Suppressor macrophage treated with lipopolysaccharide for 1 hour (primary cell): ENCODE results near the gene ICA1L.
"Not testable (repeated sequence)": the region's sequence is repeated elsewhere in the genome, so short reads cannot be mapped to it uniquely, and the experiment has no call there.

ENCODE experiments used
- DNase-seq, 3 donors: peaks; one replicate each; pipeline ENCODE4 v3.0.0-alpha.2; 2020 to 2022

ICA1L gene

GRCh38 chr2:202871300-202872141 lies at the start of gene ICA1L:
Gene ICA1L, minus strand, starts transcription at chr2:202871766. Its CDS starts 42,757 bp downstream, at chr2:202829009.
- DNase-seq: peak; percentile 59 to 84 (median 65)

GRCh38 chr2:202918860-202919259 lies 47.3 kb upstream of the ICA1L start:
- DNase-seq: no peak

- peak in 1 of 3 donors; percentile 7 for DNase-seq
These were observed 41.0 kb upstream of the ICA1L start for GRCh38 chr2:202912342-202913201.

GRCh38 chr2:202911512-202912341 lies 40.2 kb upstream of the ICA1L start, which contains the start of the genes CARF and WDR12:
Gene CARF, plus strand, starts transcription at chr2:202912275. Its CDS starts 29,628 bp downstream, at chr2:202941903.
Gene WDR12, minus strand, starts transcription at chr2:202911673. Its CDS starts 197 bp downstream, at chr2:202911476.
- DNase-seq: peak; percentile 94 to 96 (median 95)

GRCh38 chr2:202911203-202911511 lies 39.6 kb upstream of the ICA1L start:
- DNase-seq: no peak

- DNase-seq: no peak
These were observed 39.1 kb upstream of the ICA1L start for GRCh38 chr2:202910698-202911097.

GRCh38 chr2:202910250-202910649 lies 38.7 kb upstream of the ICA1L start:
- DNase-seq: not testable (repeated sequence)

- DNase-seq: no peak
These were observed 38.0 kb upstream of the ICA1L start for GRCh38 chr2:202909394-202910192.

- no peak for DNase-seq
These were observed 36.6 kb upstream of the ICA1L start for GRCh38 chr2:202908186-202908585.

GRCh38 chr2:202905507-202905906 lies 33.9 kb upstream of the ICA1L start:
- not testable (repeated sequence) for DNase-seq

- DNase-seq: no peak
These were observed 13.6 kb upstream of the ICA1L start for GRCh38 chr2:202885190-202885589.

- DNase-seq: peak; percentile 7 to 45 (median 17)
These were observed 12.6 kb upstream of the ICA1L start for GRCh38 chr2:202883987-202884675.

- no peak for DNase-seq
These were observed 10.0 kb upstream of the ICA1L start for GRCh38 chr2:202881570-202881969.

GRCh38 chr2:202877699-202878098 lies 6.1 kb upstream of the ICA1L start:
- no peak for DNase-seq

GRCh38 chr2:202870431-202871299 lies 901 bp downstream of the ICA1L start:
- DNase-seq: peak; percentile 59 to 71 (median 59)

- no peak for DNase-seq
These were observed 9.6 kb downstream of the ICA1L start for GRCh38 chr2:202861987-202862386.

GRCh38 chr2:202858601-202859000 lies 13.0 kb downstream of the ICA1L start:
- DNase-seq: no peak

- not testable (repeated sequence) for DNase-seq
These were observed 22.2 kb downstream of the ICA1L start for GRCh38 chr2:202849343-202849742.

GRCh38 chr2:202848813-202849212 lies 22.8 kb downstream of the ICA1L start:
- DNase-seq: peak; percentile 49 to 73 (median 64)
